SU-DHL-6 (cell line): ENCODE results near the gene ACTL9.

Experiments used
- H2AFZ ChIP-seq: fragments of 200-600 bp; sonication (generic); 2 replicates; pipeline ENCODE4 v1.6.1; 2014; ENCODE audit warnings: low read depth, mild to moderate bottlenecking, moderate library complexity, mixed read lengths, antibody characterized with exemption, low read length; ENCODE audit not compliant: severe bottlenecking
- H3F3A ChIP-seq: fragments of 200-600 bp; shearing (Covaris generic); 2 replicates; pipeline ENCODE4 v1.6.0; 2016; ENCODE audit warnings: antibody characterized with exemption, mild to moderate bottlenecking; ENCODE audit not compliant: insufficient read depth
- H3K27ac ChIP-seq: fragments of 200-600 bp; sonication (generic); 2 replicates; pipeline ENCODE4 v1.5.1; 2016; ENCODE audit warnings: low read depth, mild to moderate bottlenecking, low read length, moderate library complexity, mixed read lengths
- H3K27me3 ChIP-seq: fragments of 200-600 bp; sonication (generic), shearing (Covaris generic); 2 replicates; pipeline ENCODE4 v1.6.0; 2014; ENCODE audit warnings: mild to moderate bottlenecking, low read length
- H3K36me3 ChIP-seq: fragments of 200-600 bp; sonication (generic); 2 replicates; pipeline ENCODE4 v1.6.1; 2014; ENCODE audit warnings: mild to moderate bottlenecking, low read length, mixed read lengths
- H3K4me2 ChIP-seq: fragments of 300-600, 200-600 bp; shearing (Covaris generic), sonication (generic); 2 replicates; pipeline ENCODE4 v1.6.0; 2014; ENCODE audit warnings: low read length, low read depth, mild to moderate bottlenecking; ENCODE audit not compliant: poor library complexity, severe bottlenecking
- H3K4me3 ChIP-seq: fragments of 200-600 bp; sonication (generic); 2 replicates; pipeline ENCODE4 v1.5.1; 2014; ENCODE audit warnings: antibody characterized with exemption, low read length, mild to moderate bottlenecking, mixed read lengths; ENCODE audit not compliant: insufficient read depth, poor library complexity, severe bottlenecking
- H3K79me2 ChIP-seq: fragments of 200-600 bp; sonication (generic); 2 replicates; pipeline ENCODE4 v1.6.1; 2014; ENCODE audit warnings: mild to moderate bottlenecking, low read length, moderate library complexity; ENCODE audit not compliant: insufficient read depth
- H3K9ac ChIP-seq: fragments of 200-600 bp; sonication (generic); 2 replicates; pipeline ENCODE4 v1.7.0; 2014; ENCODE audit warnings: mild to moderate bottlenecking, low read length
- H3K9me2 ChIP-seq: fragments of 200-600 bp; sonication (generic); replicated peaks from 2 replicates; pipeline ENCODE4 v1.6.1; 2014; ENCODE audit warnings: low read length; ENCODE audit not compliant: insufficient read depth
- H3K9me3 ChIP-seq: fragments of 200-600 bp; sonication (generic); 2 replicates; pipeline ENCODE4 v1.6.1; 2014; ENCODE audit warnings: low read length, mixed read lengths; ENCODE audit not compliant: insufficient read depth
- H4K20me1 ChIP-seq: fragments of 200-600 bp; sonication (generic); 2 replicates; pipeline ENCODE4 v1.6.1; 2014; ENCODE audit warnings: low read depth, mild to moderate bottlenecking, antibody characterized with exemption, low read length, moderate library complexity, mixed read lengths
- CTCF ChIP-seq: fragments of 200-600 bp; sonication (generic); IDR thresholded peaks from one replicate; pipeline ENCODE4 v1.5.1; 2017; ENCODE audit warnings: antibody characterized with exemption, mild to moderate bottlenecking, low read length, moderate library complexity; ENCODE audit not compliant: insufficient read depth, poor library complexity, severe bottlenecking
- EZH2phosphoT487 ChIP-seq: fragments of 200-600 bp; sonication (generic), shearing (Covaris generic); conservative IDR thresholded peaks from 2 replicates; pipeline ENCODE4 v1.6.1; 2018; ENCODE audit warnings: mild to moderate bottlenecking, antibody characterized with exemption, low read length, moderate library complexity, mixed read lengths

Gene ACTL9

GRCh38 chr19:8648240-8648639, 50.4 kb downstream of the ACTL9 start:
- H2AFZ ChIP-seq = no peak overlapping the region
- TF ChIP-seq EZH2phosphoT487 (no peak), CTCF (no peak)
- no peaks in the 10 kb centered on the region for H3K79me2 ChIP-seq
- no peak overlapping the region for H3K4me2 ChIP-seq
- H3F3A ChIP-seq = no peaks in the 10 kb centered on the region
- H3K9me3 ChIP-seq = no peaks in the 10 kb centered on the region
- H3K27me3 ChIP-seq = no peaks in the 10 kb centered on the region
- no peak overlapping the region for H3K9ac ChIP-seq
- H3K27ac ChIP-seq = no peak overlapping the region
- no peaks in the 10 kb centered on the region for H3K36me3 ChIP-seq
- H3K4me3 ChIP-seq = no peak overlapping the region
- no peaks in the 10 kb centered on the region for H3K9me2 ChIP-seq
- H4K20me1 ChIP-seq = no peaks in the 10 kb centered on the region
